NCI-H748 (cell line): ENCODE results near the gene PHYH.
"Not testable (repeated sequence)": the region's sequence is repeated elsewhere in the genome, so short reads cannot be mapped to it uniquely, and the experiment has no call there.

Source experiments
- DNase-seq: peaks from one replicate; lab custom pipeline; 2025; ENCODE audit not compliant: unreplicated experiment; lab: John Stamatoyannopoulos, UW

The PHYH gene

GRCh38 chr10:13299437-13300287 lies at the start of gene PHYH:
TSS of gene PHYH (minus strand) at chr10:13300064. CDS start at chr10:13300042, 22 bp downstream.
- DNase-seq, result peak; percentile 80

GRCh38 chr10:13348216-13349017 lies 48.6 kb upstream of the PHYH start, which contains the start of gene SEPHS1:
TSS of gene SEPHS1 (minus strand) at chr10:13348293. CDS start at chr10:13344950, 3,343 bp downstream.
- peak; percentile 81 for DNase-seq

- DNase-seq, result peak; percentile 81
Measured at GRCh38 chr10:13347500-13348156, 47.8 kb upstream of the PHYH start.

GRCh38 chr10:13347043-13347499 lies 47.2 kb upstream of the PHYH start:
- DNase-seq, result peak; percentile 35

- no peak for DNase-seq
Measured at GRCh38 chr10:13346283-13347042, 46.6 kb upstream of the PHYH start.

GRCh38 chr10:13340626-13341376 lies 40.9 kb upstream of the PHYH start:
- DNase-seq, result no peak

GRCh38 chr10:13340068-13340467 lies 40.2 kb upstream of the PHYH start:
- DNase-seq, result no peak

GRCh38 chr10:13338390-13339110 lies 38.7 kb upstream of the PHYH start:
- DNase-seq, result no peak

- DNase-seq, result no peak
Measured at GRCh38 chr10:13337827-13338196, 37.9 kb upstream of the PHYH start.

GRCh38 chr10:13337128-13337826 lies 37.4 kb upstream of the PHYH start:
- no peak for DNase-seq

GRCh38 chr10:13335881-13336280 lies 36.0 kb upstream of the PHYH start:
- no peak for DNase-seq

GRCh38 chr10:13334556-13334955 lies 34.7 kb upstream of the PHYH start:
- DNase-seq, result no peak

GRCh38 chr10:13331646-13332045 lies 31.8 kb upstream of the PHYH start:
- no peak for DNase-seq

- not testable (repeated sequence) for DNase-seq
Measured at GRCh38 chr10:13330980-13331379, 31.1 kb upstream of the PHYH start.

GRCh38 chr10:13329565-13329964 lies 29.7 kb upstream of the PHYH start:
- DNase-seq, result no peak

GRCh38 chr10:13328613-13329012 lies 28.7 kb upstream of the PHYH start:
- DNase-seq, result no peak

GRCh38 chr10:13328126-13328525 lies 28.3 kb upstream of the PHYH start:
- DNase-seq, result no peak

GRCh38 chr10:13327534-13327933 lies 27.7 kb upstream of the PHYH start:
- no peak for DNase-seq
